T-helper 2 cell treated with Interferon-gamma antibody and Interleukin-4, amounts not matched to agents 5 μg/mL and 100 μg/mL, for 36 hours (primary cell): ENCODE measurements around the gene GSC.
A peak's percentile ranks its signal among the peaks of the same experiment; 100 is the strongest.
"Not testable (repeated sequence)": the region's sequence is repeated elsewhere in the genome, so short reads cannot be mapped to it uniquely, and the experiment has no call there.

ENCODE experiments used
- DNase-seq: peaks from one replicate; pipeline ENCODE4 v3.0.0; 2021; ENCODE audit warnings: low spot score
- H3K27ac Mint-ChIP-seq: one replicate; pipeline ENCODE4 v1.8.0; 2021; ENCODE audit warnings: mild to moderate bottlenecking, mixed read lengths
- H3K27me3 Mint-ChIP-seq: one replicate; pipeline ENCODE4 v1.8.0; 2021; ENCODE audit warnings: low read depth, mixed read lengths
- H3K36me3 Mint-ChIP-seq: one replicate; pipeline ENCODE4 v1.8.0; 2021; ENCODE audit warnings: low read depth, mixed read lengths
- H3K4me1 Mint-ChIP-seq: one replicate; pipeline ENCODE4 v1.8.0; 2021; ENCODE audit warnings: low read depth, mixed read lengths
- H3K4me3 Mint-ChIP-seq: one replicate; pipeline ENCODE4 v1.8.0; 2022; ENCODE audit warnings: mild to moderate bottlenecking, moderate library complexity, mixed read lengths
- H3K9me3 Mint-ChIP-seq: one replicate; pipeline ENCODE4 v1.8.0; 2021; ENCODE audit warnings: mixed read lengths

GSC gene

DNA sequence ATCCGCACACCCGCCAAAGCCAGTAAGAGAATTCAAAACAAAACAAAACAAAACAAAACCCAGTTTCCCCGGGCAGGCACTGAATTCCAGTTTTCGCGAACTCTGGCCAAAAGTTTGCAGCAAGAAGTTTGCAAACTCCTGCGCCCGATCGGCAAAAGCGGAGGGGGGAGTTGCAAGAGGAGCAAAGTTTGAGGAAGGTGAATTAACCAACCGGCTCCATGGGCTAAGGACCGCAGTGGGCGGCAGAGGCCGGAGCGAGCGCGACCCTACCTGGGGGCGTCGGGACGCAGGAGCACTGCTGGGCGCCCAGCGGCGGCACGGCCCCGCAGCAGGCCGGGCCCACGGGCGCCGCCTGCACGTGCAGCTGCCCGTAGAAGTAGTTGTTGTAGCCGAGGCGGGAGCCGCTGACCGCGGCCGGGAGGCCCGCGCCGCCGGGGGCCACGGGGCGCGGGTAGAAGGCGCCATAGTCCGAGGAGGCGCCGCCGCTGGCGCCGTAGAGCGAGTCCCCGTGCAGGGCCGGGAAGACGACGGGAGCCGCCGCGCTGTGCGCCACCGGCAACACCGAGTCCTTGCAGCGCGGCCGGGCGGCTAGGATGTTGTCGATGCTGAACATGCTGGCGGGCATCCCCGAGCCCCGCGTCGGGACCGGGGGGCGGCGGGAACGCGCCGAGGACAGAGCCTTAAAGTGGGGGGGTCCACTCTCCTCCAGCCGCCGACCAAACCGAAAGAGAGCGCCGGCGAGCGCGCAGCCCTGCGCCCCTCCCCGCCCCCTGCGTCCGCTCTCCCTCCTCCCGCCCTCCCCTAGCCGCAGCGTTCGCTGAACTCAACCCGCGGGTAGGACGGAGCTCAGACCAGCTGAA lies at the start of gene GSC:
TSS of gene GSC (minus strand) at position 723 of the 860 bp plus-strand sequence. CDS start at position 625, 98 bp downstream.
- peaks cover 7% of the 10 kb centered on the region for H3K36me3 Mint-ChIP-seq
- peaks cover 8% of the 10 kb centered on the region for H3K4me1 Mint-ChIP-seq
- DNase-seq, result no peak
- H3K27ac Mint-ChIP-seq, result peak within 1 kb of the TSS; percentile 31
- H3K9me3 Mint-ChIP-seq, result no peaks in the 10 kb centered on the region
- peaks cover 89% of the 10 kb centered on the region for H3K27me3 Mint-ChIP-seq
- peak within 1 kb of the TSS; percentile 68 for H3K4me3 Mint-ChIP-seq

DNA sequence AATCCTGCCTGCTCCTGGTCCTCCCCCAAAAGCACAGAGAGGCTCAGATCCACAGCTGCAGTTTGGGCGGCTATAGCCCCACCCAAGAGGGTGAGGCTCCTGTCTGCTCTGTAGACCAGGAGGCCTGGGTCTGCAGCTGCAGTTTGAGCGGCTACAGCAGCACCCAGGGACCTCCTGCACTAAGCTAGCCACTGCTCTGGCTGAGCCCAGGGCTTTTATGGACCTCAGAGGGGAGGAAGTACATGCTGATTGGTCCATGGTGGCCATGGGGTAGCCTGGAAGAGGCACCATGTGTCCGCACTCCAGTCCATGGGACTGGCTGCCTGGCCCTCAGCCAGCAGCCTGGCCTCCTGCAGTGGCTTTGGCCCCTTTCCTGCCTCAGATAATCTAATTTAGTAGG lies 49.6 kb upstream of the GSC start:
- Mint-ChIP-seq H3K36me3 (no peaks in the 10 kb centered on the region), H3K4me3 (no peak overlapping the region), H3K27me3 (no peaks in the 10 kb centered on the region), H3K27ac (no peak overlapping the region), H3K4me1 (no peaks in the 10 kb centered on the region), H3K9me3 (no peaks in the 10 kb centered on the region)
- no peak for DNase-seq

DNA sequence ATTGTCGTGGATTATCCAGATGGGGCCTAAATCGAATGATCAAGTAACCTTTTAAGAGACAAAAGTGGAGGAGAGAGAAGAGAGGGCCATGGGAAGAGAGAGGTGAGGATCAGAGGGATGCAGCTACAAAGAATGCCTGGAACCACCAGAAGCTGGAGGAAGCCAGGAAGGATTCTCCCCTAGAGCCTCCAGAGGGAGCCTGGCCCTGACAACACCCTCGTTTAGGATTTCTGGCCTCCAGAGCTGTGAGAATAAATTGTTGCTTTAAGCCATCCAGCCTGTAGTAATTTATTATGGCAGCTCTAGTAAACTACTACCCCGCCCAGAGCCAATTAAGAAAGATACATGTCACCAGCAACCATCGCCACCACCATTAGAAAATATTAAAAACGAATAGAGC lies 46.2 kb upstream of the GSC start:
- H3K27me3 Mint-ChIP-seq, result no peaks in the 10 kb centered on the region
- H3K36me3 Mint-ChIP-seq, result no peaks in the 10 kb centered on the region
- H3K4me3 Mint-ChIP-seq, result no peak overlapping the region
- no peaks in the 10 kb centered on the region for H3K4me1 Mint-ChIP-seq
- no peak for DNase-seq
- H3K27ac Mint-ChIP-seq, result no peak overlapping the region
- H3K9me3 Mint-ChIP-seq, result no peaks in the 10 kb centered on the region

DNA sequence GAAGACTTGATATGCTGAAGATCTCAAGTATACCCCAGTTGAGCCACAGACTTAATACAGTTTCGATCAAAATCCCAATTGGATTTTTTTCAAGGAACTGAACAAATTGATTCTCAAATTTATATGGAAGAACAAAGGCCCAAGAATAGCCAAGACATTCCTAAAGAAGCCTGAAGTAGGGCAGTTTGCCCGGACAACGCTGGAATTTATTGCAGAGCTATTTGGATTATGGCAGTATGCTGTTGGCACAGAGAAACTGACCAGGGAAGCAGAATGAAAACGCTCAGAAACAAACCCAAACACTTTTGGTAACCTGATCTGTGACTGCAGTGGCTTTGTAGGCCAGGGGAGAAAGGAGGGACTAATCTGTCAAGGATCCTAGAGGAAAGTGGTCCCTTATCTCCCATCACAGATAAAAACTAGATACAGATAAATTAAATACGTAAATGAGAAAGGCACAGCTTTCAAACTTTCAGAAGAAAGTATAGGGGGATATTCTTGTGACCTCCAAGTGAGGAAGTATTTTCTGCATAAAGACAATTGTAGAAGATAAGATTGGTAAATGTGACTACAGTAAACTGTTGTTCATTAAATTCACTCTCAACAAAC lies 35.9 kb upstream of the GSC start:
- Mint-ChIP-seq H3K27me3 (peaks cover 2% of the 10 kb centered on the region), H3K27ac (no peak overlapping the region), H3K9me3 (no peaks in the 10 kb centered on the region), H3K4me3 (no peak overlapping the region), H3K36me3 (no peaks in the 10 kb centered on the region), H3K4me1 (no peaks in the 10 kb centered on the region)
- DNase-seq, result no peak

DNA sequence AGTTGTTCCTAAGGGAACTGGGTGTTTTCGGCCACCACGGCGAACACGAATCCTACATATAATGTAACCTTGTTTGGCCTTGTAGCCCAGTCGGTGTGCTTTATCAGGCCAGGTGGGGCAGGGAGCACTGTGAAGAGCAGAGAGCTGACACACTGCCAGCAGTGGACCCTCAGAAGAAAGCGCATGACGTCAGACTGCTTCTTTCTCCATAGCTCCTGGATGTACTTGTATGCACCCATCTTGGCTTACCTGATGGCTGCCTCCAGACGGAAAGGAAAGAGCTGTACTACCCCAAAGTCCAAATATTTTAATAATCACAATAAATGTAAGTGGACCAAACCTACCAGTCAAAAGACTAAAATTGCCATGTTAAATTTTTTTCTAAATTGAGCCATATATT lies 31.3 kb upstream of the GSC start:
- Mint-ChIP-seq H3K27me3 (peaks cover 2% of the 10 kb centered on the region), H3K27ac (no peak overlapping the region), H3K36me3 (no peaks in the 10 kb centered on the region), H3K9me3 (no peaks in the 10 kb centered on the region), H3K4me3 (no peak overlapping the region), H3K4me1 (no peaks in the 10 kb centered on the region)
- no peak for DNase-seq

DNA sequence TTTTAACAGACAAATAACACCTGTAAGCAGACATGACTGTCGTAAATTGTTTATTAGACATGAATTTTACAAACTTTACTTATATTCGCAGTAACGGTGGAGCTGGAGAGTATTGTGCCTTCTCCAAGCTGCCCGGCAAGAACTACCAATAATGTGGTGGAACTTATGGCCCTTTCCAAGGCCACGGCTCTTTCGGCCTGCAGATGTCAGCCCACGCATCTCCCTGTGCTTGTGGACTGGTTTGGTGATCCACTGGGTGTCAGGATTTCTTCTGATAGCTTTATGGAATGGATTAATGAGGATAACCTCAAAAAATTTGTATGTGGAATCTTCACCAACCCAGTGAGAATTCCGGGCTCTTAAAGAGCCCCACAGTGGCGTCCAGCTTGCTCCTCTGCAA lies 30.9 kb upstream of the GSC start:
- H3K27ac Mint-ChIP-seq, H3K27me3 Mint-ChIP-seq, H3K4me3 Mint-ChIP-seq, H3K36me3 Mint-ChIP-seq, H3K9me3 Mint-ChIP-seq, H3K4me1 Mint-ChIP-seq, DNase-seq: not testable (repeated sequence)

DNA sequence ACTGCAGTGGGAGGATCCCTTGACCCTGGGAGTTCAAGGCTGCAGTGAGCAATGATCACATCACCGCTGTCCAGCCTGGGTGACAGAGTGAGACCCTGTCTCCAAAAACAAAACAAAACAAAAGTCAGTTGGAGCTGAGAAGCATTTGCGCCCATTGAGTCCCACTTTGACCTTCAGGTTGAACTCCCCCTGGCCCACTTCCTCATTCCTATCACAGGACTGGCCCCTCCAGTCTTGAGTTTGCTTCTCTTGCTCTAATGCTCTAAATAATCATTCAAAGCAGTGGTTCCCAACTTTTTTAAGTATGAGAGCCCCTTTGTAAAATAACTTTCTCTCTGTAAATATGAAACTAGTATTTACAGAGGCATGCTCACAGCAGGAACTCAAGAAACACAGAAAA lies 28.0 kb upstream of the GSC start:
- H3K27me3 Mint-ChIP-seq, result no peaks in the 10 kb centered on the region
- H3K9me3 Mint-ChIP-seq, result no peaks in the 10 kb centered on the region
- H3K4me3 Mint-ChIP-seq, result no peak overlapping the region
- H3K4me1 Mint-ChIP-seq, result no peaks in the 10 kb centered on the region
- H3K36me3 Mint-ChIP-seq, result no peaks in the 10 kb centered on the region
- no peak for DNase-seq
- no peak overlapping the region for H3K27ac Mint-ChIP-seq

DNA sequence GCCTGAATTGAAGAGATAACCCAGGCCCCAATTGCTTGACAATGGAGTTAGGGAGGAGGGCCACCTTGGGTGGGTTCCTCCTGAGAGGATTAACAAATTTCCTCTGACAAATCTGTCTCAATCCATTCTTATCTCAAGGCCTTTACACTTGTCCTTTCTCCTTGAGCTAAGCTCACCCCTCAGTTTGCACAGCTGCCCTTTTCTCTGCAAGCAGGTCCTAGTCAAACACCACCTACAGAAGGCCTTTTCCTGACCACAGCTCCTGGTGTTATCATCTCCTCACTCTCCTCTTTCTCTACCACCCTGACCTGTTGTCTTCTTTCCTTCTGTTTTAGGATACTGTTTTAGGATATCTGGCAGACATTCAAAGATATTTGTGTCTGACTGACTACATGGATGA lies 26.4 kb upstream of the GSC start:
- H3K36me3 Mint-ChIP-seq, result no peaks in the 10 kb centered on the region
- DNase-seq, result no peak
- H3K4me3 Mint-ChIP-seq, result no peak overlapping the region
- H3K27ac Mint-ChIP-seq, result no peak overlapping the region
- no peaks in the 10 kb centered on the region for H3K4me1 Mint-ChIP-seq
- H3K27me3 Mint-ChIP-seq, result no peaks in the 10 kb centered on the region
- H3K9me3 Mint-ChIP-seq, result no peaks in the 10 kb centered on the region

DNA sequence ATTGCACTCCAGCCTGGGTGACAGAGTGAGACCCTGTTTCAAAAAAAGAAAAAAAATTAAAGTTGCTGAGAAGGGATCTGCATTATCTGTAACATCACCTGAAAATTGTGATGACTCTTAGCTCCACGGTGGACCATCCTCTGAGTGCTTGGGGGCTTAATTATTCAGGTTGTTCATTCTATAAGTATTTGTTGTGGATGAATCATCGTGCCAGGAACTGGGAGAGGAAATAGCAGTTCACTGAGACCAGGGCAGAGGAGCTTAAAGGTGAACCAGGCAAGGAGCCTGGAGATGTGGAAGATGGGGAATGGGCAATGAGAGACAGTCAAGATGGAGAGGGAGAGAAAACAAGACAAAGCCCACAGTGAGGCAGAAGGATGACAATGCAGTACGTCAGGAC lies 25.5 kb upstream of the GSC start:
- Mint-ChIP-seq H3K27me3 (no peaks in the 10 kb centered on the region), H3K36me3 (no peaks in the 10 kb centered on the region), H3K4me1 (no peaks in the 10 kb centered on the region), H3K27ac (no peak overlapping the region), H3K9me3 (no peaks in the 10 kb centered on the region), H3K4me3 (no peak overlapping the region)
- no peak for DNase-seq

DNA sequence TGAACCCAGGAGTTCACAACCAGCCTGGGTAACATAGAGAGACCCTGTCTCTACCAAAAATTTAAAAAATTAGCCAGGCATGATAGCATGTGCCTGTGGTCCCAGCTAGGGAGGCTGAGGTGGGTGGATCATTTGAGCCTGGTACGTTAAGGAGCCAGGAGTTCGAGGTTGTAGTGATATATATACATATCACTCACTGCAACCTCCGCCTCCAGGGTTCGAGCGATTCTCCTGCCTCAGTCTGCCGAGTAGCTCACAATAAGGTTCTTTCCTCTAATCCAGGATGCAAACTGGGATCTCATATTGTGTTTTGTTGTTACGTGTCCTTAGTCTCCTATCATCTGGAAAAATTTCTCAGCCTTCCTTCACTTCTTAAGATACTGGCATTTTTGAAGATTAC lies 24.0 kb upstream of the GSC start:
- H3K4me1 Mint-ChIP-seq, result no peaks in the 10 kb centered on the region
- DNase-seq, result no peak
- H3K36me3 Mint-ChIP-seq, result no peaks in the 10 kb centered on the region
- H3K4me3 Mint-ChIP-seq, result no peak overlapping the region
- H3K27me3 Mint-ChIP-seq, result no peaks in the 10 kb centered on the region
- no peak overlapping the region for H3K27ac Mint-ChIP-seq
- no peaks in the 10 kb centered on the region for H3K9me3 Mint-ChIP-seq

DNA sequence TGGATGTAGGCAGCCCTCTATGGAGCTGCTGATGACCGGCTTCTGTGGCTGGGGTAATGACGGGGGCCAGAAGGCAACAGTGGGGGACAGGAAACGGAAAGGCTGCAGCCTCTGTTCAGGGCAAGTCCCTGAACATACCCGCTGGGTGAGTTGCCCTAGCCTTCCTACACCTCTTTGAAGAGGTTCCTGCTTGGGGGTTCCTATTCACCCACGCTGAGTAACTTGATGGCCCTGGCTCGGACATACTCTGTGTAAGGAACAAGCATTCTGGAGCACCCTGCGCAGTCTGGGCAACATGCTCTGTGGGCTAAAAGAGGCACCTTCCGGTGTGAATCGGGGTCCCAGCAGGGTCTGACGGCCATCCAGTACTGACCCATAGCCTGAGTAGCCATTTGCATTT lies 17.7 kb upstream of the GSC start:
- Mint-ChIP-seq H3K9me3 (no peaks in the 10 kb centered on the region), H3K4me1 (no peaks in the 10 kb centered on the region), H3K36me3 (no peaks in the 10 kb centered on the region), H3K27me3 (no peaks in the 10 kb centered on the region), H3K27ac (no peak overlapping the region), H3K4me3 (no peak overlapping the region)
- no peak for DNase-seq

DNA sequence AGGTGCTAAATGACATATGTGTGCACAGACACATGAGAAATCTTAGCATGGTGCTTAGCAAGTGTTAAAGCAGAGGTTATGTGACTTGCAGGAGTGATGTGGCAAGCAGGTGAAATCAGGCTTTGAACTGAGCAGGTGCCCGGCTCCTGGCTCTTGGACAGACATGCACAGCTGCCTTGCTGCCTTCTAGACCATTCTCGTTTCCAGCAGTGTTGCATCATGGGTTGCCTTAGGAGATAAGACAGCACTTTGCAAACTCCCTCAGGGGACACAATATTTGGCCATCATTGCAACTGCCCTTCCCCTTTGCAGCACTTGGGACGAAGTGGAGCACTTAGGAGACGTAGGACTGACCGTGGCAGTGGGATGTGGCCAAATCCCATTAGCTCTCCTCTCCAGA lies 17.2 kb upstream of the GSC start:
- no peaks in the 10 kb centered on the region for H3K27me3 Mint-ChIP-seq

DNA sequence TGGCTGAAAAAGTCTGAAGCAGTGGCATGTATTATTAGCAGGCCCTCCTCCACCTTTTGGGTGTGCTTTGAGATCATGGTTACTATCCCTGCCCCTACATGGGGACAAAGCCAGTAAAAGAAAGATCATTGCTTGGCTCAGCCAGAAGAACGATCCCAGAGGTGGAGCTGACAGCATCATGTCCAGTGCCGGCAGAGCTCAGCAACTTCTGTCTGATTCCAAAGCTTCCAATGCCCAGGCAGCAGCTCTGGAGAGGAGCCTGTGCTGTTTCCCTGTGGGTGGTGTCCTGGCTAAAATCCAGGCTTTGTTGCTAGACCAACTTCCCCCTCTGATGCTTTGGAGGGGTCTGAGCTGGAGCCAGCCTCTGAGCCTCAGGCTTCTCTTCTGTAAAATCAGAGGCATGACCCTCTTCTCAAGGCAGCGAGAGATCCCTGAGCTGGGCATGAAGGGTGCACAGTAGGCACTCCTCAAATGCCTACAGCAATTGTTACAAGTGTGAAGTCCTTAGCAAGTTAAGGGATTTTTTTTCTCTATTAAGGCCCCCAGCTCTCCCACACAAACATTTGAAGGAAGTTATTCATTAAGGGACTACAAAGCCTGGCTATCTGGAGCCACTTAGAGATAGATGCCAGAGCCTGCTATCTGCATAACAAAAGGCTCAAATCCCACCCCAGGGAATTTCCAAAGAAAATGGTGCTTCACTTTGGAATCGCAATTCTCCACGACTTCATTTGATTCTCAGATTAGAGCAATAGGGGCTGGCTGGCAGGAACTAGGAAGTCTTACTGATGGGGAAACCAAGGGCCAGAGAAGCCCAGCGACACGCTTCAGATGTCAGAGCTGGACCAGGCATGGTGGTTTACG lies 10.9 kb upstream of the GSC start:
- no peak for DNase-seq
- Mint-ChIP-seq H3K36me3 (no peaks in the 10 kb centered on the region), H3K9me3 (no peaks in the 10 kb centered on the region), H3K27me3 (peaks cover 23% of the 10 kb centered on the region), H3K27ac (no peak overlapping the region), H3K4me3 (no peak overlapping the region), H3K4me1 (no peaks in the 10 kb centered on the region)

More for the DNA sequence above, 17.2 kb upstream of the GSC start:
- Mint-ChIP-seq H3K36me3 (no peaks in the 10 kb centered on the region), H3K9me3 (no peaks in the 10 kb centered on the region), H3K4me3 (no peak overlapping the region), H3K4me1 (no peaks in the 10 kb centered on the region), H3K27ac (no peak overlapping the region)
- DNase-seq, result no peak

DNA sequence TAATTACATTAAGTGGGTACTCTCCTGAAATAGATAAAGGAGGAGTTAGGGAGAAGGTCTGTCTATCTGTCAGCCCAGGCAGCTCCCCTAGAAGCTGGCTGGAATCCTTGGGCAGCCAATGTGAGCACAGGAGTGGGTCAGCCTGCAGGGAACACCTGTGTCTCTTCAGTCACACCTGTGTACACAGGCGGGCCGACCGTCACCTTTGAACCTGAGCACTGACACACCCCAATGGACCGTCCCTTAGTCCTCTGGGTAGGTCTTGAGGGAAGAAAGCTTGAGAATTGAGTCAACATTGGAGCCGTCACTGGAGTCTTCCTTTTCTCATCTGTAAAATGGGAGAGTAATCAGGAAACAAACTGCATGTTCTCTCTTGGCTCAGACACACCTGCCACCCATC lies 9.8 kb upstream of the GSC start:
- no peaks in the 10 kb centered on the region for H3K4me1 Mint-ChIP-seq
- DNase-seq, result no peak
- H3K9me3 Mint-ChIP-seq, result no peaks in the 10 kb centered on the region
- H3K27me3 Mint-ChIP-seq, result peaks cover 34% of the 10 kb centered on the region
- no peaks in the 10 kb centered on the region for H3K36me3 Mint-ChIP-seq
- no peak overlapping the region for H3K4me3 Mint-ChIP-seq
- H3K27ac Mint-ChIP-seq, result no peak overlapping the region
